ENCODE data around the gene XIRP1.

GRCh38 chr3:39184081-39184967 lies 8.1 kb downstream of the XIRP1 start:
- TF ChIP-seq POLR2AphosphoS5 (IDR thresholded peaks at IDR 0.05; ENCODE audit: low read depth, low read length) (no peak), SIN3A (IDR thresholded peaks at IDR 0.05; ENCODE audit: borderline replicate concordance, insufficient read depth, low read length) (no peak)

All from PFSK-1 (cell line).